ENCODE data around the gene PEA15. TPM values are rescaled to one million over a fixed set of nuclear protein-coding genes. Genes with fewer than 3 reads are reported as not detected.

PEA15 gene
- total and polyA plus RNA-seq, 2 of the 8 experiments (the other 6 are each of a cell fraction or from before 2014, with no cell fraction given), result 71.3 to 75.1 TPM

DNA sequence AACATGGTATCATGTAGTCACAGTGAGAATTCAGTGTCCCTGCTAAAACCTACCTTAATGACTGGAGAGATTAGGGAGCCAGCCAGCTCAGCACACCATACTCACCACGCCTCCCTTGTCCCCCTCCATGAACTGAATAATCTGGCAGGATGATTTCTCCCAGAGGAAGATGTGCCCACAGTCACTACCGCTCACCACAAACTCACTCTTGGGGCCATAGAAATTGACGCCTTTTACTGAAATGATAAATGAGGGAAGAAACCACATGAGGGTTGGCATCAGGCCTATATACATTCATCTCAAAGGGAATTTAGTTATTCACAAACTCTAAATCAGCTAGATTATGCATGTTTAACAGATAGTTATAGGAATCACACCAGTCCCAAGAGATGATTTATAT is 17.4 kb downstream of the PEA15 start:
- Histone ChIP-seq H3K79me2 (ENCODE audit: control insufficient read depth in 1 of 2, insufficient read depth in 2 of 2, low read length in 2 of 2) (no peaks in the 10 kb centered on the region), H3K14ac (ENCODE audit: insufficient read length) (no peak overlapping the region), H3K4me2 (ENCODE audit: insufficient read depth in 1 of 2, low read depth in 2 of 2, low read length in 2 of 2) (no peak overlapping the region), H3K9ac (replicated peaks in 1 of 4; ENCODE audit: extremely low read depth in 1 of 4, low read depth in 3 of 4, low read length in 3 of 4) (no peak overlapping the region), H3K23me2 (ENCODE audit: low read depth, low read length) (no peaks in the 10 kb centered on the region), H3K56ac (replicated peaks; ENCODE audit: insufficient read length, low read depth, low read length) (no peak overlapping the region), H3K27me3 (replicated peaks in 1 of 4; ENCODE audit: control insufficient read depth in 3 of 4, extremely low read depth in 1 of 4, insufficient read depth in 3 of 4, low read length in 3 of 4) (no peaks in the 10 kb centered on the region), H3K4me1 (replicated peaks in 1 of 4; ENCODE audit: control insufficient read depth in 3 of 4, insufficient read depth in 4 of 4, low read length in 3 of 4) (no peaks in the 10 kb centered on the region), H3K23ac (ENCODE audit: insufficient read length) (no peak overlapping the region), H3K79me1 (ENCODE audit: low read depth, low read length) (no peaks in the 10 kb centered on the region), H4K20me1 (replicated peaks in 1 of 2; ENCODE audit: control insufficient read depth in 1 of 2, insufficient read depth in 2 of 2, low read length in 2 of 2) (peaks cover 3 to 4% of the 10 kb centered on the region in 2 experiments), H3K9me3 (ENCODE audit: insufficient read depth in 2 of 2, low read depth in 1 of 2, low read length in 1 of 2) (no peaks in the 10 kb centered on the region), H3K36me3 (ENCODE audit: control insufficient read depth in 2 of 4, insufficient read depth in 4 of 4, low read length in 3 of 4) (peaks cover 26 to 90% (median 68%) of the 10 kb centered on the region in 4 experiments), H4K8ac (ENCODE audit: extremely low read depth, insufficient read depth, low read length) (no peak overlapping the region; the same call in 1 of the 2 replicates), H3K4me3 (ENCODE audit: extremely low read depth in 1 of 4, insufficient read depth in 2 of 4, low read depth in 3 of 4, low read length in 4 of 4) (no peak overlapping the region), H2BK20ac (ENCODE audit: low read length) (no peak overlapping the region), H2BK5ac (ENCODE audit: low read depth, low read length) (no peak overlapping the region), H4K5ac (ENCODE audit: insufficient read length, low read depth, low read length) (no peak overlapping the region), H3K27ac (ENCODE audit: low read depth, low read length) (no peak overlapping the region), H2AFZ (ENCODE audit: low read length) (no peak overlapping the region), H2AK5ac (ENCODE audit: low read depth, low read length) (no peak overlapping the region), H2BK15ac (ENCODE audit: low read length) (no peak overlapping the region), H3K4ac (replicated peaks; ENCODE audit: insufficient read length, low read depth, low read length) (no peak overlapping the region), H4K91ac (replicated peaks; ENCODE audit: insufficient read length, low read length) (no peak overlapping the region), H2BK12ac (ENCODE audit: low read depth, low read length) (no peak overlapping the region), H2BK120ac (replicated peaks; ENCODE audit: low read depth, low read length) (no peak overlapping the region), H3K18ac (ENCODE audit: extremely low read depth, low read length) (no peak overlapping the region)
- no peak for FAIRE-seq
- CTCF ChIA-PET (ENCODE audit: partially characterized antibody), result interaction anchor here (1.0 to 7.4 kb wide), 12 partner anchors 16 to 119 kb away, joined by 3 to 105 read pairs (median 6); partner anchors contain the start of genes CASQ1 and PEA15
- WGBS, 2 experiments (ENCODE audit: extremely low coverage in 1 of 2, insufficient coverage in 1 of 2, insufficient read length in 1 of 2, insufficient replicate concordance in 2 of 2, low coverage in 1 of 2, low lambda C conversion rate in 2 of 2, missing lambda C conversion rate in 1 of 2), result 87% methylated on average over 3 of the region's 3 CpGs; no CpG with 5 or more reads in 1 of the 2 experiments
- no peak for DNase-seq (ENCODE audit: low read depth in 1 of 2, low spot score in 2 of 2)
- no peak for TF ChIP-seq YY1 (IDR thresholded peaks at IDR 0.05; ENCODE audit: low read depth, low read length)
- TF ChIP-seq NANOG (IDR thresholded peaks at IDR 0.05; ENCODE audit: insufficient read depth, low read depth, low read length, poor library complexity, severe bottlenecking), result no peak
- no peak for TF ChIP-seq POLR2A (IDR thresholded peaks at IDR 0.05; ENCODE audit: control extremely low read depth in 1 of 2, low read depth in 2 of 2, low read length in 2 of 2)
- TF ChIP-seq SP1 (IDR thresholded peaks at IDR 0.05; ENCODE audit: low read depth, low read length), result no peak
- no peak for TF ChIP-seq BRCA1 (IDR thresholded peaks at IDR 0.05; ENCODE audit: low read depth, low read length)
- TF ChIP-seq SP2 (IDR thresholded peaks at IDR 0.05; ENCODE audit: low read length), result no peak
- TF ChIP-seq, protein P1, sequence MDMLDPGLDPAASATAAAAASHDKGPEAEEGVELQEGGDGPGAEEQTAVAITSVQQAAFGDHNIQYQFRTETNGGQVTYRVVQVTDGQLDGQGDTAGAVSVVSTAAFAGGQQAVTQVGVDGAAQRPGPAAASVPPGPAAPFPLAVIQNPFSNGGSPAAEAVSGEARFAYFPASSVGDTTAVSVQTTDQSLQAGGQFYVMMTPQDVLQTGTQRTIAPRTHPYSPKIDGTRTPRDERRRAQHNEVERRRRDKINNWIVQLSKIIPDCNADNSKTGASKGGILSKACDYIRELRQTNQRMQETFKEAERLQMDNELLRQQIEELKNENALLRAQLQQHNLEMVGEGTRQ (IDR thresholded peaks at IDR 0.05; ENCODE audit: low read length), result no peak
- POLR2A ChIA-PET (ENCODE audit: partially characterized antibody), result interaction anchor here (1.1 to 1.4 kb wide), 3 partner anchors 10 to 40 kb away, joined by 3 to 4 read pairs (median 3); partner anchors contain the start of gene DCAF8
